Endodermal cell (in vitro differentiated cells): ENCODE measurements around the gene SUGCT. TPM values are rescaled to one million over a fixed set of nuclear protein-coding genes. Genes with fewer than 3 reads are reported as not detected.

Experiments used
- DNase-seq: peaks from one replicate; pipeline ENCODE4 v3.0.0-alpha.2; 2017
- H3K27ac ChIP-seq: 2 replicates; pipeline ENCODE4 v1.5.1; 2013; ENCODE audit warnings: mild to moderate bottlenecking, low read depth, low read length, moderate library complexity
- H3K27me3 ChIP-seq: 2 replicates; pipeline ENCODE4 v1.6.1; 2013; ENCODE audit warnings: mild to moderate bottlenecking, low read length, moderate library complexity; ENCODE audit not compliant: insufficient read depth, control insufficient read depth, poor library complexity, severe bottlenecking
- H3K36me3 ChIP-seq: 2 replicates; pipeline ENCODE4 v1.7.0; 2013; ENCODE audit warnings: mild to moderate bottlenecking, low read length, moderate library complexity; ENCODE audit not compliant: control insufficient read depth, insufficient read depth
- H3K4me1 ChIP-seq: one replicate; pipeline ENCODE4 v1.7.0; 2013; ENCODE audit warnings: low read length; ENCODE audit not compliant: control insufficient read depth, insufficient read depth
- H3K4me3 ChIP-seq: 2 replicates; pipeline ENCODE4 v1.5.1; 2013; ENCODE audit warnings: mild to moderate bottlenecking, low read length, moderate library complexity
- H3K9ac ChIP-seq: 2 replicates; pipeline ENCODE4 v1.6.1; 2013; ENCODE audit warnings: mild to moderate bottlenecking, low read length, moderate library complexity; ENCODE audit not compliant: poor library complexity, severe bottlenecking; ENCODE audit errors: extremely low read depth
- H3K9me3 ChIP-seq: 2 replicates; pipeline ENCODE4 v1.6.1; 2013; ENCODE audit warnings: mild to moderate bottlenecking, low read length, moderate library complexity; ENCODE audit not compliant: control insufficient read depth
- H3K27ac Mint-ChIP-seq: 2 replicates; pipeline ENCODE4 v1.8.0; 2020; ENCODE audit warnings: mixed read lengths
- H3K27me3 Mint-ChIP-seq: 2 replicates; pipeline ENCODE4 v1.8.0; 2021; ENCODE audit warnings: mild to moderate bottlenecking, mixed read lengths; ENCODE audit not compliant: insufficient read depth
- H3K36me3 Mint-ChIP-seq: 2 replicates; pipeline ENCODE4 v1.8.0; 2020; ENCODE audit warnings: low read depth, mixed read lengths
- H3K4me1 Mint-ChIP-seq: 2 replicates; pipeline ENCODE4 v1.8.0; 2020; ENCODE audit warnings: mixed read lengths
- H3K4me3 Mint-ChIP-seq: 2 replicates; pipeline ENCODE4 v1.8.0; 2020; ENCODE audit warnings: mild to moderate bottlenecking, moderate library complexity, mixed read lengths
- H3K9me3 Mint-ChIP-seq: 2 replicates; pipeline ENCODE4 v1.8.0; 2020; ENCODE audit warnings: mild to moderate bottlenecking, mixed read lengths
- CTCF ChIP-seq: fragments of 200-600 bp; sonication (generic); conservative IDR thresholded peaks from 2 replicates; pipeline ENCODE4 v1.5.0; 2021; ENCODE audit warnings: antibody characterized with exemption, mild to moderate bottlenecking
- WGBS, 2 experiments: methylation state at CpG; one replicate each; pipeline versions ENCODE4 v1.1.5 to v1.1.7; 2013; ENCODE audit warnings: missing lambda C conversion rate in 2 of 2, mixed read lengths in 1 of 2; ENCODE audit not compliant: insufficient coverage in 1 of 2, insufficient read length in 1 of 2; 5-methylcytosine and 5-hydroxymethylcytosine counted together
- total RNA-seq, 2 donors: library from RNA; stranded (reverse); fragmentation: NEBNext Ultra II Directional in 1 of 2; extraction: Animal tissue kit (Norgen Biotek cat#: 25700) in 1 of 2; gene quantifications; 2 replicates in 1 of 2; 3 replicates in 1 of 2; pipeline ENCODE4 v1.2.1, GENCODE V29; 2021

The SUGCT gene
- total RNA-seq, 2 donors from 2014 or later = 3.6 to 3.9 TPM

GRCh38 chr7:40889099-40889498 lies 754.3 kb downstream of the SUGCT start:
- Histone ChIP-seq H3K27ac (no peak overlapping the region), H3K4me3 (no peak overlapping the region), H3K27me3 (no peaks in the 10 kb centered on the region), H3K9ac (no peak overlapping the region), H3K36me3 (no peaks in the 10 kb centered on the region), H3K4me1 (no peaks in the 10 kb centered on the region), H3K9me3 (peaks cover 14% of the 10 kb centered on the region)
- 93 to 100% methylated on average over 2 to 4 of the region's 4 CpGs for WGBS, 2 experiments
- Mint-ChIP-seq H3K9me3 (peaks cover 11% of the 10 kb centered on the region), H3K36me3 (no peaks in the 10 kb centered on the region), H3K27me3 (no peaks in the 10 kb centered on the region), H3K4me1 (no peaks in the 10 kb centered on the region), H3K4me3 (no peak overlapping the region), H3K27ac (no peak overlapping the region)
- no peak for TF ChIP-seq CTCF
- no peak for DNase-seq

GRCh38 chr7:40889539-40889938 lies 754.7 kb downstream of the SUGCT start:
- Mint-ChIP-seq H3K27ac (no peak overlapping the region), H3K27me3 (no peaks in the 10 kb centered on the region), H3K4me3 (no peak overlapping the region), H3K9me3 (peaks cover 14% of the 10 kb centered on the region), H3K4me1 (no peaks in the 10 kb centered on the region), H3K36me3 (no peaks in the 10 kb centered on the region)
- no peaks in the 10 kb centered on the region for H3K4me1 ChIP-seq
- no peak for DNase-seq
- no peak overlapping the region for H3K27ac ChIP-seq
- H3K27me3 ChIP-seq = no peaks in the 10 kb centered on the region
- no peaks in the 10 kb centered on the region for H3K36me3 ChIP-seq
- WGBS, 2 experiments = 94 to 100% methylated on average over 1 to 2 of the region's 2 CpGs
- TF ChIP-seq CTCF = no peak
- no peak overlapping the region for H3K9ac ChIP-seq
- H3K9me3 ChIP-seq = peaks cover 14% of the 10 kb centered on the region
- no peak overlapping the region for H3K4me3 ChIP-seq

- no peak overlapping the region for H3K27ac Mint-ChIP-seq
- no peaks in the 10 kb centered on the region for H3K36me3 Mint-ChIP-seq
- peaks cover 17% of the 10 kb centered on the region for H3K9me3 ChIP-seq
- H3K4me3 ChIP-seq = no peak overlapping the region
- H3K9me3 Mint-ChIP-seq = peaks cover 18% of the 10 kb centered on the region
- no peaks in the 10 kb centered on the region for H3K27me3 ChIP-seq
- H3K27ac ChIP-seq = no peak overlapping the region
- no peak for TF ChIP-seq CTCF
- no peak overlapping the region for H3K4me3 Mint-ChIP-seq
- H3K4me1 Mint-ChIP-seq = no peaks in the 10 kb centered on the region
- H3K27me3 Mint-ChIP-seq = no peaks in the 10 kb centered on the region
- no peaks in the 10 kb centered on the region for H3K36me3 ChIP-seq
- 81 to 100% methylated on average over 1 of the region's 1 CpG for WGBS, 2 experiments
- no peak for DNase-seq
- no peaks in the 10 kb centered on the region for H3K4me1 ChIP-seq
- H3K9ac ChIP-seq = no peak overlapping the region
Measured at GRCh38 chr7:40890088-40890692, 755.4 kb downstream of the SUGCT start.
